SK-N-SH (cell line): Measurements from ENCODE around the gene PDE9A.

ENCODE experiments used
- FOXM1 ChIP-seq: IDR thresholded peaks from 2 replicates; pipeline ENCODE4 v1.4.0; 2012; ENCODE audit warnings: low read depth, mild to moderate bottlenecking
- YY1 ChIP-seq: IDR thresholded peaks from 2 replicates; pipeline ENCODE4 v1.4.0; 2012; ENCODE audit warnings: low read depth, mild to moderate bottlenecking
- TF ChIP-seq, protein P1 (sequence below): fragments of 200-600 bp; sonication (generic); IDR thresholded peaks from 2 replicates; pipeline ENCODE4 v1.6.1; 2017; ENCODE audit warnings: antibody characterized with exemption, mild to moderate bottlenecking, moderate library complexity

DNA sequence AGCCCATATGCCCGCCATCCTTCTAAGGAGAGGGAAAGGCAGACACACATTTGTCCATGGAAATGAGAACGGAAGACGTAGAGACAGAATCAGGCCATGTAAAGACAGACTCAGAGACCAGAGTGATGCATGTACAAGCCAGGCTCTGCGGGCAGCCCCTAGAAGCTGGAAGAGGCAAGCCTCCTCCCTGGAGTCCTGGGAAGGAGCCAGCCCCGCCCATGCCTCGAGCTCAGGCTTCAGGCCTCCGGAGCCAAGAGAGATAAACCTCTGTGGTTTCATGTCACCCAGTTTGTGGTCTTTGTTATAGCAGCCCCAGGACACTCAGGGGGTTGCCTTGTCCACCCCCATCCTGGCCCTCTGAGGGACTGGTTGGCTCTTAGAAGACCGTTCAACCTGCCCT lies 11.6 kb downstream of the PDE9A start:
- TF ChIP-seq, protein P1, sequence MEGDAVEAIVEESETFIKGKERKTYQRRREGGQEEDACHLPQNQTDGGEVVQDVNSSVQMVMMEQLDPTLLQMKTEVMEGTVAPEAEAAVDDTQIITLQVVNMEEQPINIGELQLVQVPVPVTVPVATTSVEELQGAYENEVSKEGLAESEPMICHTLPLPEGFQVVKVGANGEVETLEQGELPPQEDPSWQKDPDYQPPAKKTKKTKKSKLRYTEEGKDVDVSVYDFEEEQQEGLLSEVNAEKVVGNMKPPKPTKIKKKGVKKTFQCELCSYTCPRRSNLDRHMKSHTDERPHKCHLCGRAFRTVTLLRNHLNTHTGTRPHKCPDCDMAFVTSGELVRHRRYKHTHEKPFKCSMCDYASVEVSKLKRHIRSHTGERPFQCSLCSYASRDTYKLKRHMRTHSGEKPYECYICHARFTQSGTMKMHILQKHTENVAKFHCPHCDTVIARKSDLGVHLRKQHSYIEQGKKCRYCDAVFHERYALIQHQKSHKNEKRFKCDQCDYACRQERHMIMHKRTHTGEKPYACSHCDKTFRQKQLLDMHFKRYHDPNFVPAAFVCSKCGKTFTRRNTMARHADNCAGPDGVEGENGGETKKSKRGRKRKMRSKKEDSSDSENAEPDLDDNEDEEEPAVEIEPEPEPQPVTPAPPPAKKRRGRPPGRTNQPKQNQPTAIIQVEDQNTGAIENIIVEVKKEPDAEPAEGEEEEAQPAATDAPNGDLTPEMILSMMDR: no peak
- TF ChIP-seq YY1 (no peak), FOXM1 (no peak)
